Esophagus squamous epithelium (tissue), 5 donors: ENCODE results near the gene TATDN3. TPM values are rescaled to one million over a fixed set of nuclear protein-coding genes. Genes with fewer than 3 reads are reported as not detected.
"Not testable (repeated sequence)": the region's sequence is repeated elsewhere in the genome, so short reads cannot be mapped to it uniquely, and the experiment has no call there.

Experiments used
- DNase-seq: peaks from one replicate; lab custom pipeline; 2025; lab: John Stamatoyannopoulos, UW
- H3K27ac ChIP-seq, 4 donors: fragments of 200-600 bp; sonication (generic); one replicate each; pipeline ENCODE4 v1.5.1; 2016 to 2019; ENCODE audit warnings: mild to moderate bottlenecking in 1 of 4
- H3K27me3 ChIP-seq, 4 donors: fragments of 200-600 bp; sonication (generic); 1 replicate in 3 of 4; 2 replicates in 1 of 4; pipeline versions ENCODE4 v1.5.1 to v1.6.0; 2017 to 2021; ENCODE audit warnings: antibody characterized with exemption in 1 of 4
- H3K36me3 ChIP-seq, 3 donors: fragments of 200-600 bp; sonication (generic); one replicate each; pipeline ENCODE4 v1.5.1; 2016 to 2019
- H3K4me1 ChIP-seq, 3 donors: fragments of 200-600 bp; sonication (generic); one replicate each; pipeline ENCODE4 v1.5.1; 2017 to 2019
- H3K4me3 ChIP-seq, 4 donors: fragments of 200-600 bp; sonication (generic); 1 replicate in 3 of 4; 2 replicates in 1 of 4; pipeline ENCODE4 v1.5.1; 2016 to 2019; ENCODE audit warnings: mild to moderate bottlenecking in 2 of 4, moderate library complexity in 1 of 4
- H3K9me3 ChIP-seq, 3 donors: fragments of 200-600 bp; sonication (generic); one replicate each; pipeline ENCODE4 v1.5.1; 2016 to 2019
- CTCF ChIP-seq, 6 experiments: fragments of 450-650 bp in 4 of 6; fragments of 200-600 bp in 2 of 6; sonication (generic) in 2 of 6; IDR thresholded peaks; one replicate each; pipeline ENCODE4 v1.5.1; 2016 to 2019; ENCODE audit warnings: antibody characterized with exemption in 6 of 6, mild to moderate bottlenecking in 4 of 6, moderate library complexity in 4 of 6
- POLR2A ChIP-seq, 4 donors: fragments of 450-650 bp; IDR thresholded peaks; one replicate each; pipeline ENCODE4 v1.6.1; 2017; ENCODE audit warnings: antibody characterized with exemption in 4 of 4, mild to moderate bottlenecking in 4 of 4, moderate library complexity in 3 of 4
- WGBS, 2 donors: methylation state at CpG; one replicate each; pipeline ENCODE4 v1.1.5; 2018; 5-methylcytosine and 5-hydroxymethylcytosine counted together
- intact Hi-C: fragments of 100-400 bp; cut with DNase I; formaldehyde crosslinking; loops from one replicate; pipeline ENCODE4 v1.15.0; 2022
- total RNA-seq, 4 donors: library from RNA; depleted of rRNA; stranded (reverse); fragments of >200 nt; gene quantifications; one replicate each; pipeline ENCODE4 v1.1.0, GENCODE V29; 2016
- donor health status: DM: yes; HTN: yes; CAD: no.

TATDN3 gene
- total RNA-seq, 4 donors from 2014 or later, result 3.4 to 15.6 (median 10.4) TPM

GRCh38 chr1:212774584-212774983 lies 17.1 kb upstream of the TATDN3 start:
- 29 to 52% methylated on average over 2 of the region's 2 CpGs for WGBS, 2 donors

GRCh38 chr1:212775241-212775640 lies 16.5 kb upstream of the TATDN3 start:
- H3K27me3 ChIP-seq, result no peaks in the 10 kb centered on the region
- DNase-seq, result no peak
- peaks cover 0 to 9% (median 2%) of the 10 kb centered on the region in 3 donors for H3K9me3 ChIP-seq
- no peak overlapping the region for H3K27ac ChIP-seq
- no peaks in the 10 kb centered on the region for H3K4me1 ChIP-seq
- intact Hi-C loops, result no loop called here
- no peak overlapping the region for H3K4me3 ChIP-seq
- peaks cover 0 to 34% (median 0%) of the 10 kb centered on the region in 3 donors for H3K36me3 ChIP-seq
- no peak for TF ChIP-seq POLR2A (IDR thresholded peaks at IDR 0.05)

More at GRCh38 chr1:212774584-212774983, 17.1 kb upstream of the TATDN3 start:
- Histone ChIP-seq H3K4me3 (no peak overlapping the region), H3K27me3 (no peaks in the 10 kb centered on the region), H3K36me3 (peaks cover 0 to 32% (median 0%) of the 10 kb centered on the region in 3 donors), H3K4me1 (no peaks in the 10 kb centered on the region), H3K9me3 (peaks cover 0 to 16% (median 7%) of the 10 kb centered on the region in 3 donors), H3K27ac (no peak overlapping the region)
- TF ChIP-seq CTCF (IDR thresholded peaks at IDR 0.05) (no peak), POLR2A (IDR thresholded peaks at IDR 0.05) (no peak)
- no peak for DNase-seq
- intact Hi-C loops, result no loop called here

GRCh38 chr1:212777151-212777550 lies 14.5 kb upstream of the TATDN3 start:
- no peaks in the 10 kb centered on the region for H3K9me3 ChIP-seq
- WGBS, 2 donors, result 90 to 93% methylated on average over 3 of the region's 3 CpGs

DNA sequence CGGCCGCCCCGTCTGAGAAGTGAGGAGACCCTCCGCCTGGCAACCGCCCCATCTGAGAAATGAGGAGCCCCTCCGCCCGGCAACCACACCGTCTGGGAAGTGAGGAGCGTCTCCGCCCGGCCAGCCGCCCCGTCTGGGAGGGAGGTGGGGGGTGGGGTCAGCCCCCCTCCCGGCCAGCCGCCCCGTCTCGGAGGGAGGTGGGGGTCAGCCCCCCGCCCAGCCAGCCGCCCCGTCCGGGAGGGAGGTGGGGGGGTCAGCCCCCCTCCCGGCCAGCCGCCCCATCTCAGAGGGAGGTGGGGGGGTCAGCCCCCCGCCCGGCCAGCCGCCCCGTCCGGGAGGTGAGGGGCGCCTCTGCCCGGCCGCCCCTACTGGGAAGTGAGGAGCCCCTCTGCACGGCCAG lies 12.6 kb upstream of the TATDN3 start:
- H3K4me3 ChIP-seq, H3K9me3 ChIP-seq, H3K27ac ChIP-seq, intact Hi-C loops, H3K27me3 ChIP-seq, DNase-seq, H3K4me1 ChIP-seq: not testable (repeated sequence)
- H3K36me3 ChIP-seq, result peaks cover 0 to 52% (median 0%) of the 10 kb centered on the region in 3 donors
- no CpG with 5 or more reads among the region's 32 CpGs for WGBS, 2 donors

More at GRCh38 chr1:212777151-212777550, 14.5 kb upstream of the TATDN3 start:
- Histone ChIP-seq H3K4me3 (no peak overlapping the region), H3K36me3 (peaks cover 0 to 36% (median 0%) of the 10 kb centered on the region in 3 donors), H3K27ac (no peak overlapping the region), H3K27me3 (no peaks in the 10 kb centered on the region), H3K4me1 (no peaks in the 10 kb centered on the region)
- no peak for DNase-seq
- intact Hi-C loops, result no loop called here
- TF ChIP-seq CTCF (IDR thresholded peaks at IDR 0.05), result no peak

DNA sequence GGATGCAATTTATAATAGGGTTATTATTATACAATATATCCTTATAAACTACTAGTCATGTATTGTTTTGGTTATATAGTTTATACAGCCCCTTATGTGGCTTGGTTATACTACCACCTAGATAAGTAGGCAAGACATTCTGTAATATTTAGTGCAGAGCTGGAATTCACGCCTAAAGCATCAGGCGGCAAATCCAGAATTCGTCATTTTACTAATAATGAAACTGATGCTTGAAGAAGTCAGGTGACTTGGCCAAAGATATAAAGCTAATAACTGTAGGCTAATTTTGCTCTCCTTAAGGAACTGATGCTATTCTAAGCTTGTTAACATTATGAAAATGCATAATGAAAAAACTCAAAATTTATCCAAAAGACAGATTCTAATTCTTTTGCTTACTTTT lies 10.9 kb upstream of the TATDN3 start:
- intact Hi-C loops, result loop anchor here (10.0 kb wide), 1 partner anchor 296 kb away; no protein-coding TSS in a partner anchor
- H3K4me3 ChIP-seq, result no peak overlapping the region
- no peaks in the 10 kb centered on the region for H3K4me1 ChIP-seq
- no peaks in the 10 kb centered on the region for H3K27me3 ChIP-seq
- DNase-seq, result no peak
- H3K36me3 ChIP-seq, result peaks cover 0 to 62% (median 0%) of the 10 kb centered on the region in 3 donors
- H3K9me3 ChIP-seq, result no peaks in the 10 kb centered on the region
- no peak overlapping the region for H3K27ac ChIP-seq
- 69 to 91% methylated on average over 3 of the region's 3 CpGs for WGBS, 2 donors
- no peak for TF ChIP-seq CTCF (IDR thresholded peaks at IDR 0.05)
- no peak for TF ChIP-seq POLR2A (IDR thresholded peaks at IDR 0.05)

DNA sequence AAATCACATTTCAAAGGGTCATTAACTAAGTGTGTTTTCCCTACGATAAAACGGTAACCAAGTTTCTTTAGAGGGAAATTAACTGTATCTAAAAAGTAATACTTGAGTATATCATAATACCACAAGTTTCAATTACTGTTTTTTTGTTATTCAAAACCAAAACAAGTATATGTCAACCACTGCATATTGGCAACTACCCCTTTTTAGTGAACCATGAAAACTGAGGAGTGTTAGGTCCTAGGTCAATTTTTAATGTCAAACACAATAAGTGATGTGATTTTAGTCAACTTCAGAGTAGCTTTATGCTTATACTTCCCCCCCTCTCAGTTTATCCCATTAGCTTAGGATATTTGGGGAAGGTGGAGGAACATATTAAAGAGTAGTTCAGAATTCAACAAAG lies 10.5 kb upstream of the TATDN3 start:
- H3K36me3 ChIP-seq, result peaks cover 0 to 66% (median 0%) of the 10 kb centered on the region in 3 donors
- H3K27ac ChIP-seq, result no peak overlapping the region
- no peak for TF ChIP-seq CTCF (IDR thresholded peaks at IDR 0.05)
- TF ChIP-seq POLR2A (IDR thresholded peaks at IDR 0.05), result no peak
- no peaks in the 10 kb centered on the region for H3K27me3 ChIP-seq
- intact Hi-C loops, result loop anchor here (10.0 kb wide), 1 partner anchor 296 kb away; no protein-coding TSS in a partner anchor
- H3K4me1 ChIP-seq, result no peaks in the 10 kb centered on the region
- WGBS, 2 donors, result 83 to 94% methylated on average over 2 of the region's 2 CpGs
- no peak overlapping the region for H3K4me3 ChIP-seq
- no peak for DNase-seq
- H3K9me3 ChIP-seq, result no peaks in the 10 kb centered on the region
